ENCODE data around the gene STUM. TPM values are rescaled to one million over a fixed set of nuclear protein-coding genes. Genes with fewer than 3 reads are reported as not detected.

STUM gene
- total RNA-seq, 1 donor from 2014 or later, result 0.85 TPM

DNA sequence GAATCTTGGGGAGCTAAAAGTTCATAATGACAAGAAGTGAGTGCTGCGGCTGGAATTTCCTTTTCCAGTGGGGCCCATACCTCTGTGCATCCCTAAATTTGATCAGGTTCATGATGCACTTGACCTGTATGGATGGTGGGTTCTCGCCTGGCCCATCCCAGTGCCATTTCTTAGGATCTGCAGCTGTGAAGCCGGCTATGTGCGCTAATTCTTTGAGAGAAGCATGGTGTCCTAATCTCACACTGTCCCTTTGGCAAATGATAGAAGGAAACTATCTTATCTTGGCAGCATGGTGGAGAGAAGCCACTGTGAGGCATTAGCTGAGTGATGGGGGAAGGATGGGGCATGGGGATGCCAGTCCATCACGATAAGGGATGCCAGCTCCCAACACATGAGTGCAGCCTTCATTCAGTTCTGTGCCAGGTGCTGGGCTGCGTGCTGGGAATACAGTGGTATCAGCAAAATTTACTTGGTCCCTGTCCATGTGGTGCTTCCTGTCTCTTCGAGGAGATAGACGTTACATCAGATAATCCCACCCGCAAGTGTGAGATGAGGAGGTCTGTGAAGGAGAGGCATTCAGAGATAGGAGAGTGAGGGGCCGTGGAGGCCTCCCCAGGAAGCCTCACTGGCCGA, 30.5 kb downstream of the STUM start:
- no peaks in the 10 kb centered on the region for H3K27me3 ChIP-seq (ENCODE audit: low read depth)
- H3K27ac ChIP-seq (replicated peaks), result no peak overlapping the region
- no peak for DNase-seq
- H3K4me3 ChIP-seq, result no peak overlapping the region
- intact Hi-C loops (cut with micrococcal nuclease), result no loop called here
- peaks cover 7% of the 10 kb centered on the region for H3K4me1 ChIP-seq
- no peaks in the 10 kb centered on the region for H3K9me3 ChIP-seq (replicated peaks)
- no peaks in the 10 kb centered on the region for H3K36me3 ChIP-seq
- TF ChIP-seq, protein P1, sequence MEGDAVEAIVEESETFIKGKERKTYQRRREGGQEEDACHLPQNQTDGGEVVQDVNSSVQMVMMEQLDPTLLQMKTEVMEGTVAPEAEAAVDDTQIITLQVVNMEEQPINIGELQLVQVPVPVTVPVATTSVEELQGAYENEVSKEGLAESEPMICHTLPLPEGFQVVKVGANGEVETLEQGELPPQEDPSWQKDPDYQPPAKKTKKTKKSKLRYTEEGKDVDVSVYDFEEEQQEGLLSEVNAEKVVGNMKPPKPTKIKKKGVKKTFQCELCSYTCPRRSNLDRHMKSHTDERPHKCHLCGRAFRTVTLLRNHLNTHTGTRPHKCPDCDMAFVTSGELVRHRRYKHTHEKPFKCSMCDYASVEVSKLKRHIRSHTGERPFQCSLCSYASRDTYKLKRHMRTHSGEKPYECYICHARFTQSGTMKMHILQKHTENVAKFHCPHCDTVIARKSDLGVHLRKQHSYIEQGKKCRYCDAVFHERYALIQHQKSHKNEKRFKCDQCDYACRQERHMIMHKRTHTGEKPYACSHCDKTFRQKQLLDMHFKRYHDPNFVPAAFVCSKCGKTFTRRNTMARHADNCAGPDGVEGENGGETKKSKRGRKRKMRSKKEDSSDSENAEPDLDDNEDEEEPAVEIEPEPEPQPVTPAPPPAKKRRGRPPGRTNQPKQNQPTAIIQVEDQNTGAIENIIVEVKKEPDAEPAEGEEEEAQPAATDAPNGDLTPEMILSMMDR (IDR thresholded peaks at IDR 0.05; ENCODE audit: borderline replicate concordance), result no peak

DNA sequence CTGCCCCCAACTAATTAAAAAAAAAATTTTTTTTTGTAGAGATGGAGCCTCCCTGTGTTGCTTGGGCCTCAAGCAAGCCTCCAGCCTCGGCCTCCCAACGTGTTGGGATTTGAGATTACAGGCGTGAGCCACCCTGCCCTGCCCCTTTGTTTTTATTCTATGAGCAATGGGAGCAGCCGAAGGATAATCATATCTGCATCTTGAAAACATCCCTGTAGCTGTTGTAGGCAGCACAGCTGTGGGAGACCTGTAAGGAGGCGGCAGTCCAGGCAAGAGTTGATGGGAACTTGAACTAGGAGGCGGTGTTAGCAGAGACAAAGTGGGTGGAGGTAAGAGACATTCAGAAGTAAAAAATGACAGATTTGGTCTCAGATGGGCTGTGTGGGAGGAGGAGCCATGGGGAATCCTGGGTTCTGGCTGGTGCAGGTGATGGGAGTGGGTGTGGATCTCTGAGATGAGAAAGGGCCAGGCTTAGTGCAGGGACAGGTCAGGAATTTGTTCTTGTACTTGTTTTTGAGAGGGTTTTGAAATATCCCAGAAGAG, 31.3 kb downstream of the STUM start:
- Histone ChIP-seq H3K27ac (replicated peaks) (no peak overlapping the region), H3K4me1 (peaks cover 5% of the 10 kb centered on the region), H3K9me3 (replicated peaks) (no peaks in the 10 kb centered on the region), H3K36me3 (no peaks in the 10 kb centered on the region), H3K27me3 (ENCODE audit: low read depth) (no peaks in the 10 kb centered on the region), H3K4me3 (no peak overlapping the region)
- intact Hi-C loops (cut with micrococcal nuclease), result no loop called here
- no peak for DNase-seq
- TF ChIP-seq, protein P1 (IDR thresholded peaks at IDR 0.05; ENCODE audit: borderline replicate concordance), result no peak

DNA sequence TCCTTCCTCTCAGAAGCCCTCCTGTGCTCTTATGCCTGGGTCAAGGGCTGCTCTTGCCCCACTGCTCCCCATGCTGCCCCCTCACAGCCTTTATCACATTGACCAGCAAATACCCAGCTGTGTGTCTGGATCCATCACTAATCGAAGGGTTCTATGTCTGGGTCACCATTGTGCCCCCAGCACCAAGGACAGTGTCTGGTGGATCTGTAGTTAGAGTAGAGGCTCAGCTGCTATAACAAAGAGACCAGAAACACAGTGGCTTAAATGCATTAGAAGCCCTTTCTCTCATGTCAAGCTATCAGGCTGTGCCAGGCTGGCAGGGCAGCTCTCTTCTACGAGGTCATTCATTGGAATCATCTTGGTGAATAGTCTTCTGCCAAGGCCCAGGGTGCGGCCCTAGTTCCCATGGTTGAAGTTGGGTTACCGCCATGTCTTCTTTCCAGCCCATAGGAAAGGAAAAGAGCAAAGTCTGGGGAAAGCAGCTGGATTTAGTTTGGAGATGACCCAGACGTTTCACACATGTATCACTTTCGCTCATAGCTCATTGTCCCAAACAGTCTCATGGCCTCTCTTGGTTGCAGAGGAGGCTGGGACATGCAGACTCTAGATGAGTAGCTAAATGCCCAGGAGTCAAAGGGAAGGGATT, 32.2 kb downstream of the STUM start:
- TF ChIP-seq, protein P1 (IDR thresholded peaks at IDR 0.05; ENCODE audit: borderline replicate concordance), result no peak
- Histone ChIP-seq H3K36me3 (no peaks in the 10 kb centered on the region), H3K9me3 (replicated peaks) (no peaks in the 10 kb centered on the region), H3K4me1 (no peaks in the 10 kb centered on the region), H3K27ac (replicated peaks) (no peak overlapping the region), H3K27me3 (ENCODE audit: low read depth) (no peaks in the 10 kb centered on the region), H3K4me3 (no peak overlapping the region)
- no peak for DNase-seq
- intact Hi-C loops (cut with micrococcal nuclease), result no loop called here

DNA sequence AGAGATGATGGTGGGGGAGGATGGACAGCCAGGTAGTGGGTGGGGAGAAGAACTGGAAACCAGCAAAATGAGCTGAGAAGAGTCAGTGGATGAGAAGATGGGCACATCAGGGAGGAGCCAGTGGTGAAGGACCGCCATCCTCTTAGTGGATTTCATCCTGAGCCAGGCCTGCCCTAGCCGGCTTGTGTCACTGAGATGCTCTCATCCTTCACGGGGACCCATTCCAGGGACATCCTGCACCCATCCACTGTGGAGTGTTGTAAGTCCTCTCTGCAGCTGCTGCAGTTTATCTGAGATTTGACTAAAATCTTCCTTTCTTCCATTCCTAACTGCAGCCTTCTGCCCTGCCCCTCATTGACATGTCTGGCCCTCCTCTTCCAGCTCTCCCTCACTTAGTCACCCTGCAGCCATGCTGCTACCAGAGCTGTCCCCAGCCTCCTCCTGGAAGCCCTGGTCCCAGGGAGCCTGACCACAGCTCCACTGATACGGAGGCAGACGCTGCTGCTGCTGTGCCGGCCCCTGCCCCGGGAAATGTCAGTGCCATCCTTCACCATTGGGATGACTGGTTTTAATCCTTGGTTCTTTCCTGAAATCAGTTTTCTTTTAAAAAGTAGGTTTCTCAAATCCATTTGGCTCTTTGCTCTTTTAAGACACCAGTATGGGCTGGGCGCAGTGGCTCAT, 33.2 kb downstream of the STUM start:
- Histone ChIP-seq H3K4me1 (no peaks in the 10 kb centered on the region), H3K27ac (replicated peaks) (no peak overlapping the region), H3K9me3 (replicated peaks) (no peaks in the 10 kb centered on the region), H3K4me3 (no peak overlapping the region), H3K27me3 (ENCODE audit: low read depth) (no peaks in the 10 kb centered on the region), H3K36me3 (no peaks in the 10 kb centered on the region)
- DNase-seq, result no peak
- intact Hi-C loops (cut with micrococcal nuclease), result no loop called here
- TF ChIP-seq, protein P1 (IDR thresholded peaks at IDR 0.05; ENCODE audit: borderline replicate concordance), result no peak

DNA sequence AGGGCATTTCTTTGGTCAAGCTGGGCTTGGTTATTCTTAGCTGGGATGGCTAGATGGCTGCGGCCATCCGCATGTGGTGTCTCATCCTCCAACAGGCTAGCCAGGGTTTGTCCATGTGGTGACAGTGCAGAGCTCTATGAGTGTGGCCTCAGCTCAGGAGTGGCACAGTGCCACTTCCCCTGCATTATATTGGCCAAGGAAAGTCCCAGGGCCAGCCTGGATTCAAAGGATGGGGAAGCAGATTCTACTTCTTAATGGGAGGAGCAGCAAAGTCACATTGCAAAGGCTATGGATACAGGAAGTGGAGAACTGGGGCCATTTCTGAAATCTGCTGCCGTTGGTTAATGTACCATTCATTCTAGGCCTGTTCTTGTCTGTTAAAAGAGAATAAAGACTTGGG, 34.4 kb downstream of the STUM start:
- Histone ChIP-seq H3K9me3 (replicated peaks) (no peaks in the 10 kb centered on the region), H3K27ac (replicated peaks) (no peak overlapping the region), H3K36me3 (no peaks in the 10 kb centered on the region), H3K4me1 (peaks cover under 1% of the 10 kb centered on the region), H3K4me3 (no peak overlapping the region), H3K27me3 (ENCODE audit: low read depth) (no peaks in the 10 kb centered on the region)
- no peak for DNase-seq
- TF ChIP-seq, protein P1 (IDR thresholded peaks at IDR 0.05; ENCODE audit: borderline replicate concordance), result no peak
- intact Hi-C loops (cut with micrococcal nuclease), result no loop called here
